Measurements from ENCODE around the gene BTRC.

The BTRC gene

GRCh38 chr10:101446947-101447346, 93.0 kb downstream of the BTRC start:
- DNase-seq, result no peak

GRCh38 chr10:101447477-101447876, 93.5 kb downstream of the BTRC start:
- no peak for DNase-seq

GRCh38 chr10:101450277-101451080, 96.5 kb downstream of the BTRC start:
- DNase-seq, result no peak

- DNase-seq, result no peak
Observed at GRCh38 chr10:101451261-101451660, 97.3 kb downstream of the BTRC start.

GRCh38 chr10:101451667-101452069, 97.7 kb downstream of the BTRC start:
- DNase-seq, result no peak

GRCh38 chr10:101452176-101452575, 98.2 kb downstream of the BTRC start:
- DNase-seq, result no peak

GRCh38 chr10:101452593-101452992, 98.6 kb downstream of the BTRC start:
- DNase-seq, result no peak

GRCh38 chr10:101453318-101453717, 99.4 kb downstream of the BTRC start:
- DNase-seq, result no peak

- no peak for DNase-seq
Observed at GRCh38 chr10:101453791-101454718, 100.1 kb downstream of the BTRC start.

GRCh38 chr10:101458869-101459268, 104.9 kb downstream of the BTRC start:
- no peak for DNase-seq

- DNase-seq, result no peak
Observed at GRCh38 chr10:101464082-101464481, 110.1 kb downstream of the BTRC start.

GRCh38 chr10:101464599-101464998, 110.6 kb downstream of the BTRC start:
- no peak for DNase-seq

GRCh38 chr10:101466016-101466912, 112.3 kb downstream of the BTRC start:
- peak; percentile 6 for DNase-seq

- peak; percentile 71 for DNase-seq
Observed at GRCh38 chr10:101467286-101467770, 113.4 kb downstream of the BTRC start.

GRCh38 chr10:101468159-101468558, 114.2 kb downstream of the BTRC start:
- no peak for DNase-seq

- no peak for DNase-seq
Observed at GRCh38 chr10:101476383-101476782, 122.4 kb downstream of the BTRC start.

- DNase-seq, result no peak
Observed at GRCh38 chr10:101478956-101479355, 125.0 kb downstream of the BTRC start.

- no peak for DNase-seq
Observed at GRCh38 chr10:101481256-101481655, 127.3 kb downstream of the BTRC start.

- no peak for DNase-seq
Observed at GRCh38 chr10:101482568-101482967, 128.6 kb downstream of the BTRC start.

- DNase-seq, result no peak
Observed at GRCh38 chr10:101484175-101484745, 130.3 kb downstream of the BTRC start.

GRCh38 chr10:101485207-101485606, 131.2 kb downstream of the BTRC start:
- DNase-seq, result no peak
